Vagina (tissue), 2 donors: ENCODE data around the gene INSRR.

Experiments used
- CTCF ChIP-seq, 3 experiments: fragments of 450-650 bp in 2 of 3; fragments of 200-600 bp in 1 of 3; sonication (generic) in 1 of 3; IDR thresholded peaks; one replicate each; pipeline ENCODE4 v1.5.1; 2017 to 2019; ENCODE audit warnings: antibody characterized with exemption in 3 of 3, mild to moderate bottlenecking in 2 of 3, moderate library complexity in 2 of 3
- POLR2A ChIP-seq, 2 donors: fragments of 450-650 bp; IDR thresholded peaks; one replicate each; pipeline ENCODE4 v1.6.1; 2017; ENCODE audit warnings: antibody characterized with exemption in 2 of 2, mild to moderate bottlenecking in 2 of 2, moderate library complexity in 2 of 2

- no peak for TF ChIP-seq CTCF (IDR thresholded peaks at IDR 0.05)
- TF ChIP-seq POLR2A (IDR thresholded peaks at IDR 0.05) = no peak
Measured at GRCh38 chr1:156811168-156811567, 47.7 kb downstream of the INSRR start.
